PFSK-1 (cell line): ENCODE results near the gene PCCA.

ENCODE experiments used
- REST ChIP-seq, 2 experiments: IDR thresholded peaks; 2 replicates each; pipeline versions ENCODE4 v1.6.1 to v1.8.0; 2011 to 2012; ENCODE audit warnings: low read depth in 2 of 2, low read length in 2 of 2, control low read depth in 1 of 2, inconsistent platforms in 1 of 2, mild to moderate bottlenecking in 1 of 2, moderate library complexity in 1 of 2; ENCODE audit not compliant: insufficient read depth in 1 of 2
- TAF1 ChIP-seq: IDR thresholded peaks from 2 replicates; pipeline ENCODE4 v1.6.1; 2012; ENCODE audit warnings: low read length, control low read depth, borderline replicate concordance; ENCODE audit not compliant: insufficient read depth

GRCh38 chr13:100305398-100305797, 216.5 kb downstream of the PCCA start:
- TF ChIP-seq REST (IDR thresholded peaks at IDR 0.05; ENCODE audit: insufficient read depth in 1 of 2, low read depth in 2 of 2, low read length in 2 of 2), result no peak
- TF ChIP-seq TAF1, result no peak
